ENCODE measurements around the gene MAD1L1.

MAD1L1 gene

DNA sequence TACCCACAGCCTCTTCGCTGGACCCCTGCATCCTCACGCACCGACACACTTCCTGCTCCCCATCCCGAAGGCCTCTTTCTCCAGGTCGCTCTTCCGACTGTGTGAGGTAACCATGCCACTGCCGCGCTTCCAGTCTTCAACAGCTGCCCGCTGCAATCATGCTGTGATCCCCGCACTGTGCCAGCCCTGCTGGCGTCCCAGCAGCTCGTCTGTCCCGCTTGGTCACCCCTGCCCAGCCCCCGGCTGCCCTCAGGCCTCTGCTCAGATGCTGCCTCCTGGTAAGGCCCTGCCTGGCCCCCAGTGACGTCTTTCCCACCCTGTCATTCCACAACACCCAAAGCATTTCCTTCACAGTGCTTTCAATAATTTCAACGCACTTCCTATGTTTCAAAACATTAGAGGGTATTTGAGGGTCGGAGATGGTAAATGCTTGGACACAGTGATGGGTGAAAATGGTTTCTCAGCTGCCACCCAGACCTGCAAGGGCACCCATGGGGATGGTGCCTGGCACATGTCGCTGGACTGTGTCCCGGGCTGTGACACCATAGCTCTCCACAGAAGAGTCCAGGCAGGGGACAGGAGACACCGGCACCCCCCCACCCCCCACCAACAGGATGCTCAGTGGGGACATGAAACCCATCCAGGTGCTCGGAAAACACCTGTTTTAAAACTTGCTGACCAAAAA lies 125.2 kb downstream of the MAD1L1 start:
- peaks cover 20% of the 10 kb centered on the region for H3K79me1 ChIP-seq (replicated peaks; ENCODE audit: low read length, poor library complexity, severe bottlenecking)
- H4K8ac ChIP-seq (ENCODE audit: low read length) = no peak overlapping the region
- no peak overlapping the region for H3K18ac ChIP-seq (ENCODE audit: low read depth in 1 of 2, low read length in 2 of 2)
- no peak overlapping the region for H2BK120ac ChIP-seq (ENCODE audit: low read depth, low read length)
- H2BK5ac ChIP-seq (ENCODE audit: low read depth, low read length, poor library complexity, severe bottlenecking) = no peak overlapping the region
- no peak overlapping the region for H2BK12ac ChIP-seq (ENCODE audit: low read length in 2 of 2)
- no peaks in the 10 kb centered on the region for H3K9me3 ChIP-seq (ENCODE audit: control insufficient read depth, low read length)
- H3K4ac ChIP-seq (ENCODE audit: low read depth in 1 of 2, low read length in 2 of 2) = no peak overlapping the region
- no peak overlapping the region for H3K9ac ChIP-seq (ENCODE audit: low read length)
- peaks cover 36% of the 10 kb centered on the region for H3K4me1 ChIP-seq (ENCODE audit: control insufficient read depth, insufficient read depth, low read depth, low read length)
- H2AK5ac ChIP-seq (ENCODE audit: low read length, severe bottlenecking) = no peak overlapping the region
- H3K4me2 ChIP-seq (ENCODE audit: low read length, poor library complexity, severe bottlenecking) = no peak overlapping the region
- no peak overlapping the region for H2AFZ ChIP-seq (ENCODE audit: low read depth, low read length)
- no peak overlapping the region for H3K4me3 ChIP-seq (ENCODE audit: insufficient read depth in 1 of 2, low read depth in 1 of 2, low read length in 2 of 2)
- WGBS = 93% methylated on average over 19 of the region's 21 CpGs
- H3K36me3 ChIP-seq (ENCODE audit: control insufficient read depth in 1 of 2, insufficient read depth in 2 of 2, low read depth in 1 of 2, low read length in 2 of 2) = peaks cover 0 to 24% of the 10 kb centered on the region in 2 experiments
- H3K27ac ChIP-seq (ENCODE audit: low read length, poor library complexity, severe bottlenecking) = no peak overlapping the region
- no peak overlapping the region for H3K23ac ChIP-seq (ENCODE audit: low read length in 2 of 2)
- H4K91ac ChIP-seq (ENCODE audit: low read length) = peak overlapping the region; percentile 32
- H3K27me3 ChIP-seq (ENCODE audit: control insufficient read depth in 1 of 2, insufficient read depth in 1 of 2, low read length in 2 of 2) = no peaks in the 10 kb centered on the region
- no peak for DNase-seq
- peak overlapping the region; percentile 18 for H2BK15ac ChIP-seq (ENCODE audit: low read depth, poor library complexity, severe bottlenecking)
- no peak overlapping the region for H3K14ac ChIP-seq (ENCODE audit: low read length in 2 of 2)

DNA sequence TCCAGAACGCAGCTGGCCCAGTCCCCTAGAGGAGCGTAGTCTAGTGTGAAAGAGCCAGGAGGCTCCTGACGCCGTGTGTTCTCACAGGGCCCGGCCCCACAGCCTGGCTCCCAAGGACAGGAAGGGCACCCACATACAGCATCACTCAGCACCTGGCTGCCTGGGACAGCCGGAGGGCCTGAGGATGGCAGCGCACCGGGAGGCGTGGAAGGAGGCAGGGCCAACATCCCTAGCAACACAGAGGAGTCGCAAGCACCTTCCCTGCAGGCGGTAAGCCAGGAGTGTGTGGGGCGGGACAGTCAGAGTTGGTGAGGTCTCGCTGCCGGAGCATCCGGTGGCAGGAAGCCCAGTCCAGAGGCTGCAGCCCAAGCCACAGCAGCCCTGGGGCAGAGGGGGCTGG lies 125.8 kb downstream of the MAD1L1 start:
- no peak overlapping the region for H3K9ac ChIP-seq (ENCODE audit: low read length)
- no peak overlapping the region for H3K23ac ChIP-seq (ENCODE audit: low read length in 2 of 2)
- no peak overlapping the region for H3K27ac ChIP-seq (ENCODE audit: low read length, poor library complexity, severe bottlenecking)
- peaks cover 34% of the 10 kb centered on the region for H3K4me1 ChIP-seq (ENCODE audit: control insufficient read depth, insufficient read depth, low read depth, low read length)
- no peak overlapping the region for H2BK5ac ChIP-seq (ENCODE audit: low read depth, low read length, poor library complexity, severe bottlenecking)
- no peak overlapping the region for H2AFZ ChIP-seq (ENCODE audit: low read depth, low read length)
- H3K9me3 ChIP-seq (ENCODE audit: control insufficient read depth, low read length) = no peaks in the 10 kb centered on the region
- no peaks in the 10 kb centered on the region for H3K27me3 ChIP-seq (ENCODE audit: control insufficient read depth in 1 of 2, insufficient read depth in 1 of 2, low read length in 2 of 2)
- no peak overlapping the region for H4K91ac ChIP-seq (ENCODE audit: low read length)
- WGBS = 96% methylated on average over 14 of the region's 15 CpGs
- no peak overlapping the region for H2BK15ac ChIP-seq (ENCODE audit: low read depth, poor library complexity, severe bottlenecking)
- no peak overlapping the region for H2BK120ac ChIP-seq (ENCODE audit: low read depth, low read length)
- H3K14ac ChIP-seq (ENCODE audit: low read length in 2 of 2) = no peak overlapping the region
- H4K8ac ChIP-seq (ENCODE audit: low read length) = no peak overlapping the region
- DNase-seq = no peak
- H2BK12ac ChIP-seq (ENCODE audit: low read length in 2 of 2) = no peak overlapping the region
- peaks cover 0 to 29% of the 10 kb centered on the region in 2 experiments for H3K36me3 ChIP-seq (ENCODE audit: control insufficient read depth in 1 of 2, insufficient read depth in 2 of 2, low read depth in 1 of 2, low read length in 2 of 2)
- peaks cover 18% of the 10 kb centered on the region for H3K79me1 ChIP-seq (replicated peaks; ENCODE audit: low read length, poor library complexity, severe bottlenecking)
- H2AK5ac ChIP-seq (ENCODE audit: low read length, severe bottlenecking) = no peak overlapping the region
- no peak overlapping the region for H3K4me3 ChIP-seq (ENCODE audit: insufficient read depth in 1 of 2, low read depth in 1 of 2, low read length in 2 of 2)
- no peak overlapping the region for H3K4ac ChIP-seq (ENCODE audit: low read depth in 1 of 2, low read length in 2 of 2)
- peak overlapping the region in 1 of 2 experiments; percentile 51 for H3K18ac ChIP-seq (ENCODE audit: low read depth in 1 of 2, low read length in 2 of 2)
- no peak overlapping the region for H3K4me2 ChIP-seq (ENCODE audit: low read length, poor library complexity, severe bottlenecking)

DNA sequence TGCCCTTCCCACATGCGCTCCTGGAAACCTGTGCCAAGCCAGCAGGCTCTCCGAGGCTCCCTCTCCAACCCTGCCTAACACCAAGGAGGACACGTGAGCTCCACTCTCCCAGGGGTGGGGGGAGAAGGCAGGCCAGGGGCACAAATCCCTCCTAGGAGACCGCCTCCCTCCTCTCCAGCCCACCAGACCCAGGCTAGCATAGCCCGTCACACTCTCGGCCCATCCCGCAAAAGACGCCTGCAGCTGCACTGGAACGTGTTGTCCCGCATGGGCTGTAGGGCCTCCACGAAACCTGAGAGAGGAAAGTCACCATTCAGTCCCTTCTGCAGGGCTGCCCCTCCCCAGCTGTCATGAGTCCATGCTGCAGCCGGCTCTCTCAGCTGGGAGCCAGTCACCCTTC lies 126.3 kb downstream of the MAD1L1 start:
- 98% methylated on average over 12 of the region's 12 CpGs for WGBS

DNA sequence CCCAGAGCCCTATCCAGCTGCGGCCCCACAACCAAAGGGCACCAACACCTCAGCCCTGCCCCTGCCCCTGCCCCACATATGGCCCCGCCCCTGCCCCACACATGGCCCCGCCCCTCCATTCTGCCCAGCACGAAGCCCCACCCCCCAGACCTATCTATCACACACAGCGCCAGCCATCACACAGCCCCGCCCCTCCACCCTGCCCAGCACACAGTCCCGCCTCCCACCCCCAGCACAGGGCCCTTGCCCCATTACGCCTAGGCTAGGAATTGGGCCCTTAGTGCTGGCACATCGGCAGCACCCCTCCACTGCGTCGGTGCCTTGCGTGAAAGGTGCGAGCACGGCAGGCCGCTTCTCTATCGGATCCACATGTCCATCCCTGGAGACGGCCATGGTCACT lies 126.8 kb downstream of the MAD1L1 start:
- Histone ChIP-seq H3K18ac (ENCODE audit: low read depth in 1 of 2, low read length in 2 of 2) (no peak overlapping the region), H2BK5ac (ENCODE audit: low read depth, low read length, poor library complexity, severe bottlenecking) (no peak overlapping the region), H3K27ac (ENCODE audit: low read length, poor library complexity, severe bottlenecking) (no peak overlapping the region), H2AK5ac (ENCODE audit: low read length, severe bottlenecking) (no peak overlapping the region), H3K9me3 (ENCODE audit: control insufficient read depth, low read length) (no peaks in the 10 kb centered on the region), H3K27me3 (ENCODE audit: control insufficient read depth in 1 of 2, insufficient read depth in 1 of 2, low read length in 2 of 2) (no peaks in the 10 kb centered on the region), H3K14ac (ENCODE audit: low read length in 2 of 2) (no peak overlapping the region), H4K91ac (ENCODE audit: low read length) (peak overlapping the region; percentile 25), H3K4me2 (ENCODE audit: low read length, poor library complexity, severe bottlenecking) (no peak overlapping the region), H3K4me3 (ENCODE audit: insufficient read depth in 1 of 2, low read depth in 1 of 2, low read length in 2 of 2) (no peak overlapping the region), H2BK120ac (ENCODE audit: low read depth, low read length) (no peak overlapping the region), H4K8ac (ENCODE audit: low read length) (no peak overlapping the region), H3K79me1 (replicated peaks; ENCODE audit: low read length, poor library complexity, severe bottlenecking) (peaks cover 13% of the 10 kb centered on the region), H3K4ac (ENCODE audit: low read depth in 1 of 2, low read length in 2 of 2) (no peak overlapping the region), H3K36me3 (ENCODE audit: control insufficient read depth in 1 of 2, insufficient read depth in 2 of 2, low read depth in 1 of 2, low read length in 2 of 2) (peaks cover 0 to 29% of the 10 kb centered on the region in 2 experiments), H2BK15ac (ENCODE audit: low read depth, poor library complexity, severe bottlenecking) (no peak overlapping the region), H3K23ac (ENCODE audit: low read length in 2 of 2) (no peak overlapping the region), H3K9ac (ENCODE audit: low read length) (no peak overlapping the region), H2AFZ (ENCODE audit: low read depth, low read length) (no peak overlapping the region), H3K4me1 (ENCODE audit: control insufficient read depth, insufficient read depth, low read depth, low read length) (peaks cover 34% of the 10 kb centered on the region), H2BK12ac (ENCODE audit: low read length in 2 of 2) (no peak overlapping the region)
- WGBS = 85% methylated on average over 17 of the region's 17 CpGs
- no peak for DNase-seq

More for the DNA sequence above, 126.3 kb downstream of the MAD1L1 start:
- Histone ChIP-seq H2BK120ac (ENCODE audit: low read depth, low read length) (no peak overlapping the region), H2AK5ac (ENCODE audit: low read length, severe bottlenecking) (no peak overlapping the region), H3K4me3 (ENCODE audit: insufficient read depth in 1 of 2, low read depth in 1 of 2, low read length in 2 of 2) (no peak overlapping the region), H3K27me3 (ENCODE audit: control insufficient read depth in 1 of 2, insufficient read depth in 1 of 2, low read length in 2 of 2) (no peaks in the 10 kb centered on the region), H3K14ac (ENCODE audit: low read length in 2 of 2) (no peak overlapping the region), H2BK5ac (ENCODE audit: low read depth, low read length, poor library complexity, severe bottlenecking) (no peak overlapping the region), H3K23ac (ENCODE audit: low read length in 2 of 2) (no peak overlapping the region), H3K4me1 (ENCODE audit: control insufficient read depth, insufficient read depth, low read depth, low read length) (peaks cover 34% of the 10 kb centered on the region), H3K4ac (ENCODE audit: low read depth in 1 of 2, low read length in 2 of 2) (no peak overlapping the region), H3K18ac (ENCODE audit: low read depth in 1 of 2, low read length in 2 of 2) (no peak overlapping the region), H3K79me1 (replicated peaks; ENCODE audit: low read length, poor library complexity, severe bottlenecking) (peaks cover 16% of the 10 kb centered on the region), H3K9me3 (ENCODE audit: control insufficient read depth, low read length) (no peaks in the 10 kb centered on the region), H4K91ac (ENCODE audit: low read length) (no peak overlapping the region), H3K9ac (ENCODE audit: low read length) (no peak overlapping the region), H3K27ac (ENCODE audit: low read length, poor library complexity, severe bottlenecking) (no peak overlapping the region), H3K36me3 (ENCODE audit: control insufficient read depth in 1 of 2, insufficient read depth in 2 of 2, low read depth in 1 of 2, low read length in 2 of 2) (peaks cover 0 to 29% of the 10 kb centered on the region in 2 experiments), H4K8ac (ENCODE audit: low read length) (no peak overlapping the region), H3K4me2 (ENCODE audit: low read length, poor library complexity, severe bottlenecking) (no peak overlapping the region), H2BK12ac (ENCODE audit: low read length in 2 of 2) (no peak overlapping the region), H2AFZ (ENCODE audit: low read depth, low read length) (no peak overlapping the region), H2BK15ac (ENCODE audit: low read depth, poor library complexity, severe bottlenecking) (no peak overlapping the region)
- no peak for DNase-seq

Measured in mesenchymal stem cell (in vitro differentiated cells and primary cell).